Measurements from ENCODE around the gene AVP. TPM values are rescaled to one million over a fixed set of nuclear protein-coding genes. Genes with fewer than 3 reads are reported as not detected.
A peak's percentile ranks its signal among the peaks of the same experiment; 100 is the strongest.

AVP gene
- total and polyA plus RNA-seq, 2 donors (not counting 3 experiments of a cell fraction or from before 2014, with no cell fraction given) = not detected

DNA sequence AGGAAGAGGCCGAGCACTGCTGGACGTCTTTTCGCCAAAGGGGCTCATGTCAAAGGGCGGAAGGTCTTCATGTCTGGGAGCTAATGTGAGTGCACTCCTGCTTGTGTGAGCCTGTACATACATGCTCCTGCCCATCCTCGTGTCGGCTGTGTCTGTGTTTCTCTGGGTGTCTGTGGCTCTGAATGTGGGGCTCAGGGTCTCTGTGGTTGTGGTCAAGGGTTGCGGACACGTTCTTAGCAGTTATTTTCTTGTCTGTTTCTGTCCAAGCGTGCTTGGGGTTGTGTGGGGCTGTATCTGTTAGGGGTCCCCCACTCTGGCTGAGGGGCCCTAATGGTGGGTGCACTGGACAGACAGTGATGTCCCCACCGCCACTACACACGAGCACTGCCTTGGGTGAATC lies 2.9 kb downstream of the AVP start:
- Histone ChIP-seq H3K9me3 (replicated peaks; ENCODE audit: control insufficient read depth, insufficient read depth, low read length) (no peaks in the 10 kb centered on the region), H3K27me3 (ENCODE audit: control insufficient read depth in 2 of 2, insufficient read depth in 2 of 2, low read length in 2 of 2) (peaks cover 32 to 47% of the 10 kb centered on the region in 2 experiments), H3K36me3 (ENCODE audit: control insufficient read depth in 2 of 2, extremely low read depth in 1 of 2, insufficient read depth in 2 of 2, low read length in 2 of 2) (no peaks in the 10 kb centered on the region), H3K9ac (replicated peaks; ENCODE audit: extremely low read depth, insufficient read depth, low read length) (no peak overlapping the region), H2AFZ (ENCODE audit: low read depth, low read length) (no peak overlapping the region), H3K79me2 (ENCODE audit: control insufficient read depth, insufficient read depth, low read length) (no peaks in the 10 kb centered on the region), H3K4me3 (replicated peaks in 1 of 3; ENCODE audit: insufficient read depth in 1 of 3, low read depth in 1 of 3, low read length in 3 of 3) (no peak overlapping the region), H3K9me1 (replicated peaks; ENCODE audit: control insufficient read depth, extremely low read depth, insufficient read depth, low read length) (no peaks in the 10 kb centered on the region), H3K4me2 (ENCODE audit: insufficient read depth, low read length) (no peak overlapping the region), H3K4me1 (ENCODE audit: control insufficient read depth, extremely low read depth, insufficient read depth, low read length) (peaks cover 2% of the 10 kb centered on the region), H4K20me1 (replicated peaks; ENCODE audit: control insufficient read depth, extremely low read depth, insufficient read depth, low read length) (no peaks in the 10 kb centered on the region), H3K27ac (ENCODE audit: insufficient read depth, low read depth, low read length) (no peak overlapping the region)
- TF ChIP-seq MYC (IDR thresholded peaks at IDR 0.05; ENCODE audit: low read depth, low read length) (no peak), EZH2 (IDR thresholded peaks at IDR 0.05; ENCODE audit: borderline replicate concordance, low read depth, low read length, severe bottlenecking) (peak; percentile 5)
- ChIA-PET CTCF (no interaction called here), POLR2A (no interaction called here)
- BruUV-seq (replicated peaks) = no TSS peak
- DNase-seq (ENCODE audit: low read depth, low spot score) (no peak), FAIRE-seq (no peak)
- intact Hi-C loops (cut with micrococcal nuclease) (no loop called here), dilution Hi-C loops (cut with MboI; ENCODE audit: extremely low pct_ligation_motif_present, low sequenced_read_pairs) (no loop called here)

DNA sequence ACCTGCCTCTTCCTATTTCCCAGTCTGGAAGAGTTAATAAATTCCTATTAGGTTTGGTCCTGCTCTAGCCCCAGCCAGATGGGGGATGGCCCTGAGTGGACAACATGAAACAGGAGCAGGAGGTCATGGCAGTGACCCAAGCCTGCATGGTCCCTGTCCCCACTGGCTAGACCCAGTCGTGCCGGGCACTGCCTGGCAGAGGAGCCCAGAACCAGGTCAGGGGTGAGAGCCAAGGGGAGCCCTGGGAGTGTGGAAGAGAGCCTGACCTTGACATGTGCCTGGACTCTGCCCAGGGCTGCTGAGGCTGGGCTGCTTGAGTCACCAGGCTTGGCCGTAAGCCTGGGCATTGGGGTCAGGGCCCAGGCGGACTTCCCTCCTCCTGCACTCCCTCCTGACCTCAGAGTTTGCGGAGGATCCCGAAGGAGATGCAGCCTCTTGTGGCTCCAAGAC lies 3.6 kb downstream of the AVP start:
- Histone ChIP-seq H3K36me3 (ENCODE audit: control insufficient read depth in 2 of 2, extremely low read depth in 1 of 2, insufficient read depth in 2 of 2, low read length in 2 of 2) (no peaks in the 10 kb centered on the region), H3K9me3 (replicated peaks; ENCODE audit: control insufficient read depth, insufficient read depth, low read length) (no peaks in the 10 kb centered on the region), H4K20me1 (replicated peaks; ENCODE audit: control insufficient read depth, extremely low read depth, insufficient read depth, low read length) (no peaks in the 10 kb centered on the region), H2AFZ (ENCODE audit: low read depth, low read length) (no peak overlapping the region), H3K27ac (ENCODE audit: insufficient read depth, low read depth, low read length) (no peak overlapping the region), H3K4me1 (ENCODE audit: control insufficient read depth, extremely low read depth, insufficient read depth, low read length) (peaks cover 2% of the 10 kb centered on the region), H3K79me2 (ENCODE audit: control insufficient read depth, insufficient read depth, low read length) (no peaks in the 10 kb centered on the region), H3K27me3 (ENCODE audit: control insufficient read depth in 2 of 2, insufficient read depth in 2 of 2, low read length in 2 of 2) (peaks cover 32 to 47% of the 10 kb centered on the region in 2 experiments), H3K9ac (replicated peaks; ENCODE audit: extremely low read depth, insufficient read depth, low read length) (no peak overlapping the region), H3K9me1 (replicated peaks; ENCODE audit: control insufficient read depth, extremely low read depth, insufficient read depth, low read length) (no peaks in the 10 kb centered on the region), H3K4me3 (replicated peaks in 1 of 3; ENCODE audit: insufficient read depth in 1 of 3, low read depth in 1 of 3, low read length in 3 of 3) (no peak overlapping the region), H3K4me2 (ENCODE audit: insufficient read depth, low read length) (no peak overlapping the region)
- intact Hi-C loops (cut with micrococcal nuclease) (no loop called here), dilution Hi-C loops (cut with MboI; ENCODE audit: extremely low pct_ligation_motif_present, low sequenced_read_pairs) (no loop called here)
- DNase-seq (ENCODE audit: low read depth, low spot score) (peak; percentile 13), FAIRE-seq (no peak)
- no peak for TF ChIP-seq MYC (IDR thresholded peaks at IDR 0.05; ENCODE audit: low read depth, low read length)
- TF ChIP-seq, protein P1, sequence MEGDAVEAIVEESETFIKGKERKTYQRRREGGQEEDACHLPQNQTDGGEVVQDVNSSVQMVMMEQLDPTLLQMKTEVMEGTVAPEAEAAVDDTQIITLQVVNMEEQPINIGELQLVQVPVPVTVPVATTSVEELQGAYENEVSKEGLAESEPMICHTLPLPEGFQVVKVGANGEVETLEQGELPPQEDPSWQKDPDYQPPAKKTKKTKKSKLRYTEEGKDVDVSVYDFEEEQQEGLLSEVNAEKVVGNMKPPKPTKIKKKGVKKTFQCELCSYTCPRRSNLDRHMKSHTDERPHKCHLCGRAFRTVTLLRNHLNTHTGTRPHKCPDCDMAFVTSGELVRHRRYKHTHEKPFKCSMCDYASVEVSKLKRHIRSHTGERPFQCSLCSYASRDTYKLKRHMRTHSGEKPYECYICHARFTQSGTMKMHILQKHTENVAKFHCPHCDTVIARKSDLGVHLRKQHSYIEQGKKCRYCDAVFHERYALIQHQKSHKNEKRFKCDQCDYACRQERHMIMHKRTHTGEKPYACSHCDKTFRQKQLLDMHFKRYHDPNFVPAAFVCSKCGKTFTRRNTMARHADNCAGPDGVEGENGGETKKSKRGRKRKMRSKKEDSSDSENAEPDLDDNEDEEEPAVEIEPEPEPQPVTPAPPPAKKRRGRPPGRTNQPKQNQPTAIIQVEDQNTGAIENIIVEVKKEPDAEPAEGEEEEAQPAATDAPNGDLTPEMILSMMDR (IDR thresholded peaks at IDR 0.05; ENCODE audit: extremely low read depth in 1 of 2, insufficient read depth in 1 of 2, low read depth in 1 of 2, low read length in 2 of 2) = no peak
- TF ChIP-seq GATA2 (IDR thresholded peaks at IDR 0.05; ENCODE audit: insufficient read depth, insufficient read length, low read depth, low read length) = no peak
- no peak for TF ChIP-seq POLR2A (IDR thresholded peaks at IDR 0.05; ENCODE audit: low read depth, low read length)
- TF ChIP-seq EZH2 (IDR thresholded peaks at IDR 0.05; ENCODE audit: borderline replicate concordance, low read depth, low read length, severe bottlenecking) = no peak
- BruUV-seq (replicated peaks) = no TSS peak
- CTCF ChIA-PET = no interaction called here
- POLR2A ChIA-PET = no interaction called here
